Putamen (tissue), 1 donor: ENCODE measurements around the gene TMEM107.
A peak's percentile ranks its signal among the peaks of the same experiment; 100 is the strongest.

Source experiments
- DNase-seq: peaks from one replicate; pipeline ENCODE4 v3.0.0-alpha.2; 2016; ENCODE audit warnings: low spot score

TMEM107 gene

GRCh38 chr17:8150194-8151119, 25.7 kb downstream of the TMEM107 start:
- no peak for DNase-seq

GRCh38 chr17:8149419-8150193, 26.6 kb downstream of the TMEM107 start:
- DNase-seq = no peak

GRCh38 chr17:8148560-8148959, 27.6 kb downstream of the TMEM107 start:
- no peak for DNase-seq

- DNase-seq = no peak
Observed at GRCh38 chr17:8147805-8148404, 28.3 kb downstream of the TMEM107 start.

- no peak for DNase-seq
Observed at GRCh38 chr17:8147141-8147804, 28.9 kb downstream of the TMEM107 start.

- no peak for DNase-seq
Observed at GRCh38 chr17:8146381-8147140, 29.6 kb downstream of the TMEM107 start.

GRCh38 chr17:8145811-8146210, 30.4 kb downstream of the TMEM107 start:
- DNase-seq = no peak

- DNase-seq = no peak
Observed at GRCh38 chr17:8144401-8145231, 31.6 kb downstream of the TMEM107 start.

- DNase-seq = no peak
Observed at GRCh38 chr17:8143581-8144400, 32.4 kb downstream of the TMEM107 start.

- no peak for DNase-seq
Observed at GRCh38 chr17:8142887-8143580, 33.1 kb downstream of the TMEM107 start.

- no peak for DNase-seq
Observed at GRCh38 chr17:8142158-8142886, 33.9 kb downstream of the TMEM107 start.

GRCh38 chr17:8141741-8142140, 34.4 kb downstream of the TMEM107 start:
- no peak for DNase-seq

GRCh38 chr17:8141045-8141444, 35.1 kb downstream of the TMEM107 start:
- DNase-seq = no peak

GRCh38 chr17:8140065-8141029, 35.8 kb downstream of the TMEM107 start:
- DNase-seq = no peak

- DNase-seq = peak; percentile 94
Observed at GRCh38 chr17:8138672-8139371, 37.4 kb downstream of the TMEM107 start.

GRCh38 chr17:8138374-8138671, 37.9 kb downstream of the TMEM107 start:
- no peak for DNase-seq
